HG02610 (cell line): ENCODE data around the gene TRIM47.

Source experiments
- ATAC-seq: cut with Tn5 transposase; IDR thresholded peaks from one replicate; pipeline ENCODE4 v1.9.1; 2021; ENCODE audit warnings: mild to moderate bottlenecking, moderate library complexity; ENCODE audit not compliant: unreplicated experiment

The TRIM47 gene, protein sequence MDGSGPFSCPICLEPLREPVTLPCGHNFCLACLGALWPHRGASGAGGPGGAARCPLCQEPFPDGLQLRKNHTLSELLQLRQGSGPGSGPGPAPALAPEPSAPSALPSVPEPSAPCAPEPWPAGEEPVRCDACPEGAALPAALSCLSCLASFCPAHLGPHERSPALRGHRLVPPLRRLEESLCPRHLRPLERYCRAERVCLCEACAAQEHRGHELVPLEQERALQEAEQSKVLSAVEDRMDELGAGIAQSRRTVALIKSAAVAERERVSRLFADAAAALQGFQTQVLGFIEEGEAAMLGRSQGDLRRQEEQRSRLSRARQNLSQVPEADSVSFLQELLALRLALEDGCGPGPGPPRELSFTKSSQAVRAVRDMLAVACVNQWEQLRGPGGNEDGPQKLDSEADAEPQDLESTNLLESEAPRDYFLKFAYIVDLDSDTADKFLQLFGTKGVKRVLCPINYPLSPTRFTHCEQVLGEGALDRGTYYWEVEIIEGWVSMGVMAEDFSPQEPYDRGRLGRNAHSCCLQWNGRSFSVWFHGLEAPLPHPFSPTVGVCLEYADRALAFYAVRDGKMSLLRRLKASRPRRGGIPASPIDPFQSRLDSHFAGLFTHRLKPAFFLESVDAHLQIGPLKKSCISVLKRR

DNA sequence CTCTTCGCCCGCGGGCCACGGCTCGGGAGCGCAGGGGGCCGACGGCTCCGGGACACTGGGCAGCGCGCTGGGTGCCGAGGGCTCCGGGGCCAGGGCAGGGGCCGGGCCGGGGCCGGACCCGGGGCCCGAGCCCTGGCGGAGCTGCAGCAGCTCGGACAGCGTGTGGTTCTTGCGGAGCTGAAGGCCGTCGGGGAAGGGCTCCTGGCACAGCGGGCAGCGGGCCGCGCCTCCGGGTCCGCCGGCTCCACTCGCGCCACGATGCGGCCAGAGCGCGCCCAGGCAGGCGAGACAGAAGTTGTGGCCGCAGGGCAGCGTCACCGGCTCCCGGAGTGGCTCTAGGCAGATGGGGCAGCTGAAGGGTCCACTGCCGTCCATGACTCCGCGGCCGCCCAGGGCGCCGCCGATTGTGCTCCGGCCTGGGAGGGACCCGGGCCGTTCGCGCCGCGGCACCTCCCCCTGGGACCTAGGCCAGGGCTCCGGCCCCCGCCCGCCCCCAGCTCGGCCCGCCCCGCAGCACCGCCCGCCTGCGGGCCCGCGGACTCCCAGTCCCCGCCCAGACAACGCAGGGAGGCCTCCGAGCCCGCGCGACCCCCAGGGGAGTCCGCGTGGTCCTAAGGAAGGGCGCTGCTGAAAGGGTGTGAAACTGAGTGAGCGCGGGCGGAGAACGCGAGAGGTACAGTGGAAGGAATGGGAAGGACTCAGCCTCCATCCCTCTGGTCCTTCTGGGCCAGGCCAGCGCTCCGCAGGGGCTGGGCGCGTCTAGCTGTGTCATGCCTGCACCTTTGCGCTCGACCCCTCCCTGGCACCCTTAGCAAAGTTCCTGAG, at the start of gene TRIM47:
Gene TRIM47 (minus strand): TSS at position 408 of the 825 bp plus-strand sequence. CDS start 33 bp downstream, at position 375.
- ATAC-seq, result no peak

GRCh38 chr17:75927286-75927922, 49.0 kb upstream of the TRIM47 start:
- no peak for ATAC-seq

DNA sequence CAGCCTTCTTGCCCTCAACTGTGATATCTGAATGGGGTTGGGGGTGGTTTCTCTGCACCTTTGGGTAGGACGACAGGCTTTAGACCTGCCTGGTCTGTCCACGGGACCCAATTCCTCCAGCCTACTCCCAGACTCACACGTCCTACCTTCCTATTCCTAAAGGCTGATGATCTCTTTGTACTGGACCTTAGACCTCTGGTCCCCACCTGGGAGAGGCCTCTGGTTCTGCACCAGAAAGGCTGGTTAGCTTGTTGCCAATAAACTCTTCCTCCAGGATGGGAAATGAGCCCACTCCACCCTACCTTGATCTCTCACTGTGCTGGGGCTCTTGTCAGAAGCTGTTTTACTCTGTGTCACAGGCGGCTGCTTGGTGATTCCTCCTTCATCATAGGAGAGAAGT, 48.1 kb upstream of the TRIM47 start:
- no peak for ATAC-seq

DNA sequence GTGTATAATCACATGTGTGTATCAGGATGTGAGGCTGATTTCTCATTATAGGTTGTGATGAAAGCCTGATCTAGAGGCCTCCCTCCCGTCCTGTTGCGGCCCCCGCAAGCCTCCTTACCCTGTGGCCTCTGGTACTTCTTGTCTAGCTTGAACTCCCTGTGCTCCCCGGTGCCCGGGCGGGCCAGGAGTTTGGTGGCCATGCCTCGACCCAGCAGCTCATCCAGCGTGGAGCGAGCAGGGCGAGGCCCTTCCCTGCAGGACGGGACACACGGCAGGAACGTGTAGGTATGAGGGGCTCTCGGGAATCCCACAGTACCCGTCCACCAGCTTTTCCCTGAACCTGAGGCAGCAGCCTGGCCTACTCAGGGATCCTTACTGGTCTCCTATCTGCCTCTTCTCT, 47.5 kb upstream of the TRIM47 start:
- no peak for ATAC-seq

DNA sequence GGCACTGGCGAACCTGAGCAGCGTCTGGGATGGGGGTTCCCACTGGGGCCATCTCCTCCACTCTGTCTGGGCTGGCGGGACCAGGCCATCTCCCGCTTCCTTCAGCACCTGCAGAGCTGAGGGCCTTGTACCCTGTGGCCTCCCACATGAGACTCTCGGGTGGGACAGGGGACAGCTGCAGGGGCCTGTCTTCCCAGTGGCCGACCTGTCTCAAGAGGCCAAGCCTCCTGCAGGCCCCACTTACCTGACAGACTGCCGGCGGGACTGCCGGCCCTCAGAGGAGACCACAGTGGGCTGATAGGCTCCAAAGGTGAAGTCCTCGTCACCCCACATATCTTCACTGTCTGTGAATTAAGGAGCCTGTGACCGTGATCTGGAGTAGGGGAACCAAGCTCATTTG, 46.7 kb upstream of the TRIM47 start:
- ATAC-seq, result no peak

DNA sequence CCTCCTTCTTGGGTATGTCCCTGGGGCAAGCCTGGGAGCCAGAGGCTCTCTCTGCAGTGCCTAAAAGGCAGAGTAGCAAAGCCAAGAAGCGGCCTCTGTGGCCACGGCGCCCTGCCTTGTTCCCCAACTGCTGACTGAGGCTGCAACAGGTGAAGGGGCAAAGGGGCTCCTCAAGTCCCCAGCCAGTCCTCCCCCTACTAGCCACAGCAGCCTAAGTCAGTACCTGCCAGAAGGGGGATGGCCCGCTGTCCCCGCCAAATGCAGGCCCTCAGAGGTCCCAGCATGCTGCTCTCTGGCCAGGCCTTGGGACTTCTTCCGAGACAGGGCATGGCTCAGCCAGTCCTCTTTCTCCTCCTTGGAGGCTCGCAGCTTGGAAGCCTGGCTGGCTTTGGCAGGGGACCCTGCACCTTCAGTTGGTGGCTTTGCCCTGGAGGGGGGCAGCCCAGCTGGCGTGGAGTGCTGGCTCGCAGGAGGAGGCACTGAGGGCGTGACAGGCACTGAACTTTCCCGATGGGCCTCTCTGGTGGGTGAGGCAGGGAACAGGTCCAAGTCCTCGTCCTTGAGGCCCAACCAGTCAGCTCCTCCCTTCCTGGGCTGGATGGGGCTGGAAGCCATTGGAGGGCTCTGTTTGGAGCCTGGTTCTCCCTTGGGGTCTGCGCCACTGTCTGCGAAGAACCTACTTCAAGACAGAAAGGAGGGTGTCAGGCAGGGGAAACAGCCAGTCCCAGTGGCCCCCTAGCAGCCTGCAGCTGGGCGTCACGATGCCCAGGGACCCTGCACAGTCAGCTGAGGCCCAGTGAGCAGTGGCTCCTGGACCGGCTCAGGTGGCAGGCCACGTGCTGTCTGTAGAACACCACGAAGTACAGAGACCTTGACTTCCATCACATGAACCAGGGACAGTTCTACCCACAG, 44.8 kb upstream of the TRIM47 start:
- no peak for ATAC-seq

- ATAC-seq, result no peak
These were observed 44.0 kb upstream of the TRIM47 start for GRCh38 chr17:75922173-75922961.

- no peak for ATAC-seq
These were observed 43.2 kb upstream of the TRIM47 start for GRCh38 chr17:75921596-75921995.

- ATAC-seq, result no peak
These were observed 41.7 kb upstream of the TRIM47 start for GRCh38 chr17:75920045-75920560.

GRCh38 chr17:75919611-75920010, 41.2 kb upstream of the TRIM47 start:
- ATAC-seq, result no peak

DNA sequence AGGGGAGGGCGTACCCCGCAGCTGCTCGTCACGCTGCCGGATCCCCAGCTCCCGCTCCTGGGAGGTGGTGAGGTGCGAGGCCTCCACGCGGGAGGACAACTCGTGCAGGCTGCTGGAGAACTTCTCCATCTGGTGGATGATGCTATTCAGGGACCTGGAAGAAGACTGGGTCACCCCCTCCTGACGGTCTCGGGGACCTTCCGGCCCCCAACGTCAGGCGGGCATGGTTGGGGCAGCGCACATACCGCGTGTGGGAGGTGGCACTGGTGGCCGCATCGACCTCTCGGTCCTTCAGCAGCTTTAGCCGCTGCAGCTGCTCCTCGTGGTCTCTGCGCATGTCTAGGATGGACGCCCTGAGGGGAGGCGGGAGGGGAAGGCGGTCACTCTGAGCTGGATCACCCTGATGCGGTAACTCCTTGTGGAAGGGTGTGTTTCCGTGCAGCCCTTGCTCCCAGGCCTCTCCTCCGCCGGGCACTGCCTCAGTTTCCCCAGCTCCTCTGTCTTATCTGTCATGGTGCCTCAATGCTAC, 39.6 kb upstream of the TRIM47 start:
- ATAC-seq, result no peak

DNA sequence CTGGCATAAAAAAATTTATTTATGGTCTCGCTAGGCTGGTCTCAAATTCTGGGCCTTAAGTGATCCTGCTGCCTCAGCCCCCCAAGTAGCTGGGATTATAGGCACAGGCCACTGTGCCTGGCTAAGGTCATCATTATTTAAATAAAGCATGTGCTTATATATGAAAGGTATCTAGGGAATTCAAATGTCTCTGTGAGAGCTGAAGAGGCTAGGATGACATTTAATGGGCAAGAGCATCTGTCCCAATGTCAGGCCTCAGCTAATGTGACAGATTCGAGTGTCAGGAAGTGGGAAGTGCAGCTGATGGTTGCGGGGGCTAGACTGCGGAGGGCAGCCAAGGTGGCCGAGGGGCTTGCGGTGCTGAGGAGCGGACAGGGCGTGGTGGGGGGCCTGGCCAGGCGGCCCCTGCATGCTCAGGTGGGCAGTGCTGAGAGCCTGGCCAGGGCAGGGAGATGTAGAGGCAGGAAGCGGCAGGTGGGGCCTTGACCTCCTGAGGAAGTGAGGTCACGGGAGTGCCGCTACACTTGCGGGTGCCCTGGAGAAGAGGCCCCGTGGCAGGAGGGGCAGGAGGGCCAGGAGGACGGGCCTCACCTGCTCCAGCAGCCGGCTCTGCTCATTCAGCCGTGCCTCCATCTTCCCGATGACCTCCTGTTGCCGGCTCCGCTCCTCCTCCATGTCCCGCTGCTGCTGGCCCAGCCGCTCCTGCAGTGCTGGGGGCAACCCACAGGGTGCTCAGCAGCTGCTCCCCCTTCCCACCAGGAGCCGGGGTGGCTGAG, 38.9 kb upstream of the TRIM47 start:
- no peak for ATAC-seq

- ATAC-seq, result no peak
These were observed 36.9 kb upstream of the TRIM47 start for GRCh38 chr17:75915268-75915667.

DNA sequence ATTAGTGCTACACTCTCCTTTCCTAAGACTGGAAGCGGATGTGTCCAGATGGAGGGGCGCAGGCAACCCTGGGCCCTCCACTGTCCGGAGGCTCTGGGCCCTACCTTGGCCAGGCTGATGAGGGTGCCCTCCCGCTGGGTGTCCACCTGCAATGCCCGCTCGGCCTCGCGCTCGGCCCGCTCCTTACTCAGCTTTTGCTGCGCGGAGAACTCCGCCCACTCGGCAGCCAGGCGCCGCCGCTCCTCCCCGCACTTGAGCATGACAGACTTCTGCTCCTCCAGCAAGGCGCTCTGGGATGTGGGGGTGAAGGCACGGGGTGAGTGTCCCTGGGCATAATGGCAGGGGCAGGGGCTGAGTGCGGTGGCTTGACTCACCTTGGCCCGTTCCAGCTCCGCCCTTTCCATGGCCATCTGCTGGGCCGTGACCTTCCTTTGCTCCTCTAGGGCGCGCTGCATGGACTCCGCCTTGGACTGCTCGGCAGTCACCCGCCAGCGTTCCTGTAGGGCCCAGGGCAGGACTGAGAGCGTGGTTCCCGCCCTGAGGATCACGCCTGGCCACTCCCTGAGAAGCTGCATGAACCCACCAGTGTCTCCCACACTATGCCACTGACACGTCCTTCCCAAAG, 36.4 kb upstream of the TRIM47 start:
- no peak for ATAC-seq

GRCh38 chr17:75913537-75914210, 35.3 kb upstream of the TRIM47 start:
- no peak for ATAC-seq

DNA sequence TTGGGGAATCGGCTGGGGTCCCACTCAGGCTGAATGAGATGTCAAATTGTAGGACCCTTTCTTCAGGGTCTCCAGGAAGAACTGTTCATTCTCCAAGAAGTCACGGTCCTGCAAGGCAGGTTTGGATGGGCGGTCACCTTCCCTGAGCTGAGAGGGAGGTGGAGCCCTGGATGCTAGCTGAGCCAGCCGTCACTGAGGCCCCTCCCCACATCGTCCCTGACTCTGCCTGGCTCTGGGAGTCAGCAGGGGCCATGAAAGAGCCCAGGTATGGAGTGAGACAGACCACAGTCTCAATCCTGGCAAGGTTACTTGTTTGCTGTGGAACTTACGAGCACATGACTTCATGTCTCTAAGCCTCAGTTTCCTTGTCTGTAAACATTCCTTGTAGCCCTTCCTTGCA, 32.3 kb upstream of the TRIM47 start:
- no peak for ATAC-seq

DNA sequence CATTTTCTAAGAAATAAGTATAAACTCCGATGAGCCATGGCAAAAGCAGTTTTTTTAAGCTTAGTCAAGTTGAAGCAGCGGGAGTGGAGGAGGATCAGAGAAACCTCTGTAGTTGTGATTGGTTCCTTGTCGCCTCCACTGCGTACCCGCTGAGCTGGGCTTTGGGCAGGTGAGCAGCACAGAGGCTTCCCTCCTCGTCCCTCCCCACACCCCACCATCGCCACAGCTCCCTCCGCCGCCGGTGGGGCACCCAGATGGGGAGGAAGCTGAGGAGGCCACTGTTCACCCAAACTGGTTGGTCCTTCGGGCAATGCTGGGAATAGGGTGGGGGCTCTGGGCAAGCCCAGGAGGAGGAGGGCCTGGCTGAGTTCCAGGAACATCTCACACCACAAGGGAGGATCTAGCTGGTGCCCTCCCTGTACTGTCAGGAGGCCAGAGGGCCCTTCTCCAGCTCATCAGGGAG, 31.5 kb upstream of the TRIM47 start:
- ATAC-seq, result no peak
